Measurements from ENCODE around the gene ZNF417.
"Not testable (repeated sequence)": the region's sequence is repeated elsewhere in the genome, so short reads cannot be mapped to it uniquely, and the experiment has no call there.

Gene ZNF417

GRCh38 chr19:57888107-57888559 is 28.3 kb downstream of the ZNF417 start:
- no peaks in the 10 kb centered on the region for H3K4me1 ChIP-seq (ENCODE audit: control insufficient read depth, insufficient read depth, low read length)
- H3K27me3 ChIP-seq (ENCODE audit: control insufficient read depth, insufficient read depth, low read length, poor library complexity, severe bottlenecking), result no peaks in the 10 kb centered on the region
- peak overlapping the region; percentile 84 for H3K27ac ChIP-seq (ENCODE audit: insufficient read depth, low read depth, low read length, poor library complexity, severe bottlenecking)
- peaks cover 3% of the 10 kb centered on the region for H3K36me3 ChIP-seq (ENCODE audit: control insufficient read depth, insufficient read depth, low read length)
- WGBS, 2 experiments, result 0% methylated on average over 8 of the region's 8 CpGs
- H3K4me3 ChIP-seq (ENCODE audit: insufficient read depth, low read depth, low read length), result peak overlapping the region; percentile 100
- no peaks in the 10 kb centered on the region for H3K9me3 ChIP-seq (ENCODE audit: control insufficient read depth, low read length)

GRCh38 chr19:57887195-57887941 is 29.0 kb downstream of the ZNF417 start:
- Histone ChIP-seq H3K27me3 (ENCODE audit: control insufficient read depth, insufficient read depth, low read length, poor library complexity, severe bottlenecking) (no peaks in the 10 kb centered on the region), H3K4me3 (ENCODE audit: insufficient read depth, low read depth, low read length) (peak overlapping the region; percentile 100), H3K4me1 (ENCODE audit: control insufficient read depth, insufficient read depth, low read length) (no peaks in the 10 kb centered on the region), H3K9me3 (ENCODE audit: control insufficient read depth, low read length) (no peaks in the 10 kb centered on the region), H3K27ac (ENCODE audit: insufficient read depth, low read depth, low read length, poor library complexity, severe bottlenecking) (peak overlapping the region; percentile 31), H3K36me3 (ENCODE audit: control insufficient read depth, insufficient read depth, low read length) (peaks cover 3% of the 10 kb centered on the region)
- 1 to 2% methylated on average over 6 of the region's 6 CpGs for WGBS, 2 experiments

GRCh38 chr19:57886046-57886445 is 30.3 kb downstream of the ZNF417 start:
- 74 to 83% methylated on average over 3 of the region's 3 CpGs for WGBS, 2 experiments
- Histone ChIP-seq H3K27ac (ENCODE audit: insufficient read depth, low read depth, low read length, poor library complexity, severe bottlenecking) (no peak overlapping the region), H3K9me3 (ENCODE audit: control insufficient read depth, low read length) (no peaks in the 10 kb centered on the region), H3K27me3 (ENCODE audit: control insufficient read depth, insufficient read depth, low read length, poor library complexity, severe bottlenecking) (no peaks in the 10 kb centered on the region), H3K36me3 (ENCODE audit: control insufficient read depth, insufficient read depth, low read length) (peaks cover 3% of the 10 kb centered on the region), H3K4me1 (ENCODE audit: control insufficient read depth, insufficient read depth, low read length) (no peaks in the 10 kb centered on the region), H3K4me3 (ENCODE audit: insufficient read depth, low read depth, low read length) (no peak overlapping the region)

GRCh38 chr19:57873883-57874799 is 42.3 kb downstream of the ZNF417 start:
- not testable (repeated sequence) for H3K27ac ChIP-seq (ENCODE audit: insufficient read depth, low read depth, low read length, poor library complexity, severe bottlenecking); H3K4me1 ChIP-seq (ENCODE audit: control insufficient read depth, insufficient read depth, low read length); H3K27me3 ChIP-seq (ENCODE audit: control insufficient read depth, insufficient read depth, low read length, poor library complexity, severe bottlenecking); H3K4me3 ChIP-seq (ENCODE audit: insufficient read depth, low read depth, low read length); H3K9me3 ChIP-seq (ENCODE audit: control insufficient read depth, low read length)
- peaks cover 71% of the 10 kb centered on the region for H3K36me3 ChIP-seq (ENCODE audit: control insufficient read depth, insufficient read depth, low read length)
- WGBS, 2 experiments, result 95 to 98% methylated on average over 6 to 7 of the region's 8 CpGs

GRCh38 chr19:57872450-57872849 is 43.9 kb downstream of the ZNF417 start:
- Histone ChIP-seq H3K4me1 (ENCODE audit: control insufficient read depth, insufficient read depth, low read length) (no peaks in the 10 kb centered on the region), H3K27ac (ENCODE audit: insufficient read depth, low read depth, low read length, poor library complexity, severe bottlenecking) (no peak overlapping the region), H3K36me3 (ENCODE audit: control insufficient read depth, insufficient read depth, low read length) (peaks cover 75% of the 10 kb centered on the region), H3K9me3 (ENCODE audit: control insufficient read depth, low read length) (peaks cover 6% of the 10 kb centered on the region), H3K27me3 (ENCODE audit: control insufficient read depth, insufficient read depth, low read length, poor library complexity, severe bottlenecking) (no peaks in the 10 kb centered on the region), H3K4me3 (ENCODE audit: insufficient read depth, low read depth, low read length) (no peak overlapping the region)

- 88 to 93% methylated on average over 1 of the region's 2 CpGs for WGBS, 2 experiments
- Histone ChIP-seq H3K27me3 (ENCODE audit: control insufficient read depth, insufficient read depth, low read length, poor library complexity, severe bottlenecking) (no peaks in the 10 kb centered on the region), H3K36me3 (ENCODE audit: control insufficient read depth, insufficient read depth, low read length) (peaks cover 62% of the 10 kb centered on the region), H3K27ac (ENCODE audit: insufficient read depth, low read depth, low read length, poor library complexity, severe bottlenecking) (no peak overlapping the region), H3K4me1 (ENCODE audit: control insufficient read depth, insufficient read depth, low read length) (no peaks in the 10 kb centered on the region), H3K9me3 (ENCODE audit: control insufficient read depth, low read length) (peaks cover 6% of the 10 kb centered on the region), H3K4me3 (ENCODE audit: insufficient read depth, low read depth, low read length) (no peak overlapping the region)
Measured at GRCh38 chr19:57870225-57870624, 46.2 kb downstream of the ZNF417 start.

- H3K36me3 ChIP-seq (ENCODE audit: control insufficient read depth, insufficient read depth, low read length), result peaks cover 64% of the 10 kb centered on the region
- not testable (repeated sequence) for H3K9me3 ChIP-seq (ENCODE audit: control insufficient read depth, low read length)
Measured at GRCh38 chr19:57869655-57870054, 46.7 kb downstream of the ZNF417 start.

GRCh38 chr19:57867868-57868492 is 48.4 kb downstream of the ZNF417 start:
- Histone ChIP-seq H3K4me3 (ENCODE audit: insufficient read depth, low read depth, low read length) (no peak overlapping the region), H3K27me3 (ENCODE audit: control insufficient read depth, insufficient read depth, low read length, poor library complexity, severe bottlenecking) (no peaks in the 10 kb centered on the region), H3K9me3 (ENCODE audit: control insufficient read depth, low read length) (peaks cover under 1% of the 10 kb centered on the region), H3K4me1 (ENCODE audit: control insufficient read depth, insufficient read depth, low read length) (no peaks in the 10 kb centered on the region), H3K36me3 (ENCODE audit: control insufficient read depth, insufficient read depth, low read length) (peaks cover 52% of the 10 kb centered on the region), H3K27ac (ENCODE audit: insufficient read depth, low read depth, low read length, poor library complexity, severe bottlenecking) (no peak overlapping the region)
- 89 to 92% methylated on average over 6 to 7 of the region's 7 CpGs for WGBS, 2 experiments

More at GRCh38 chr19:57869655-57870054, 46.7 kb downstream of the ZNF417 start:
- H3K4me3 ChIP-seq (ENCODE audit: insufficient read depth, low read depth, low read length); H3K27ac ChIP-seq (ENCODE audit: insufficient read depth, low read depth, low read length, poor library complexity, severe bottlenecking); H3K27me3 ChIP-seq (ENCODE audit: control insufficient read depth, insufficient read depth, low read length, poor library complexity, severe bottlenecking); H3K4me1 ChIP-seq (ENCODE audit: control insufficient read depth, insufficient read depth, low read length): not testable (repeated sequence)
- 96 to 97% methylated on average over 6 of the region's 6 CpGs for WGBS, 2 experiments

Measured in ectodermal cell (in vitro differentiated cells).